Measurements from ENCODE around the gene INSYN2A. TPM values are rescaled to one million over a fixed set of nuclear protein-coding genes. Genes with fewer than 3 reads are reported as not detected.

INSYN2A gene
- total and polyA plus RNA-seq, 4 donors = 0.54 TPM; not detected in 3

GRCh38 chr10:127151541-127151940 is 44.9 kb downstream of the INSYN2A start:
- WGBS = 96% methylated on average over 10 of the region's 10 CpGs
- Histone ChIP-seq H3K27ac (ENCODE audit: low read depth in 1 of 2, low read length in 2 of 2) (no peak overlapping the region), H3K27me3 (ENCODE audit: control insufficient read depth in 4 of 4, insufficient read depth in 4 of 4, low read length in 3 of 4) (no peaks in the 10 kb centered on the region), H3K4me3 (ENCODE audit: low read depth in 1 of 3, low read length in 3 of 3) (no peak overlapping the region), H3K36me3 (ENCODE audit: control insufficient read depth in 4 of 4, insufficient read depth in 3 of 4, low read depth in 1 of 4, low read length in 3 of 4) (no peaks in the 10 kb centered on the region), H3K9ac (ENCODE audit: low read depth in 1 of 2, low read length in 2 of 2) (no peak overlapping the region), H3K4me1 (ENCODE audit: control insufficient read depth in 4 of 4, insufficient read depth in 4 of 4, low read length in 3 of 4) (peaks cover 0 to 15% (median 14%) of the 10 kb centered on the region in 4 donors), H3K9me3 (ENCODE audit: control insufficient read depth in 4 of 4, low read length in 3 of 4) (no peaks in the 10 kb centered on the region)
- DNase-seq (ENCODE audit: low spot score) = no peak
- TF ChIP-seq, protein P1, sequence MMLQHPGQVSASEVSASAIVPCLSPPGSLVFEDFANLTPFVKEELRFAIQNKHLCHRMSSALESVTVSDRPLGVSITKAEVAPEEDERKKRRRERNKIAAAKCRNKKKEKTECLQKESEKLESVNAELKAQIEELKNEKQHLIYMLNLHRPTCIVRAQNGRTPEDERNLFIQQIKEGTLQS (IDR thresholded peaks at IDR 0.05) = no peak
- TF ChIP-seq YY1 (IDR thresholded peaks at IDR 0.05) (no peak), HNF4G (IDR thresholded peaks at IDR 0.05) (no peak), FOXA2 (IDR thresholded peaks at IDR 0.05) (no peak)

- no peaks in the 10 kb centered on the region for H3K36me3 ChIP-seq (ENCODE audit: control insufficient read depth in 4 of 4, insufficient read depth in 3 of 4, low read depth in 1 of 4, low read length in 3 of 4)
- H3K4me1 ChIP-seq (ENCODE audit: control insufficient read depth in 4 of 4, insufficient read depth in 4 of 4, low read length in 3 of 4) = peaks cover 0 to 15% (median 14%) of the 10 kb centered on the region in 4 donors
- no peaks in the 10 kb centered on the region for H3K9me3 ChIP-seq (ENCODE audit: control insufficient read depth in 4 of 4, low read length in 3 of 4)
- no peak overlapping the region for H3K27ac ChIP-seq (ENCODE audit: low read depth in 1 of 2, low read length in 2 of 2)
- H3K27me3 ChIP-seq (ENCODE audit: control insufficient read depth in 4 of 4, insufficient read depth in 4 of 4, low read length in 3 of 4) = no peaks in the 10 kb centered on the region
- no peak overlapping the region for H3K4me3 ChIP-seq (ENCODE audit: low read depth in 1 of 3, low read length in 3 of 3)
- TF ChIP-seq EGR1 (IDR thresholded peaks at IDR 0.05; ENCODE audit: low read depth in 2 of 2) (no peak), ZBTB33 (IDR thresholded peaks at IDR 0.05) (no peak), RXRA (IDR thresholded peaks at IDR 0.05) (no peak), SP1 (IDR thresholded peaks at IDR 0.05) (no peak), JUND (IDR thresholded peaks at IDR 0.05) (no peak), HNF4A (conservative IDR thresholded peaks at IDR 0.05) (no peak), FOXA1 (IDR thresholded peaks at IDR 0.05) (no peak), YY1 (IDR thresholded peaks at IDR 0.05) (no peak), FOXA2 (IDR thresholded peaks at IDR 0.05) (no peak), GABPA (IDR thresholded peaks at IDR 0.05 in 1 of 2, conservative IDR thresholded peaks at IDR 0.05 in 1 of 2) (no peak)
- TF ChIP-seq, protein P2, sequence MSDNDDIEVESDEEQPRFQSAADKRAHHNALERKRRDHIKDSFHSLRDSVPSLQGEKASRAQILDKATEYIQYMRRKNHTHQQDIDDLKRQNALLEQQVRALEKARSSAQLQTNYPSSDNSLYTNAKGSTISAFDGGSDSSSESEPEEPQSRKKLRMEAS (IDR thresholded peaks at IDR 0.05) = no peak
- TF ChIP-seq, protein P1 (IDR thresholded peaks at IDR 0.05) = no peak
- DNase-seq (ENCODE audit: low spot score) = no peak
- H3K9ac ChIP-seq (ENCODE audit: low read depth in 1 of 2, low read length in 2 of 2) = no peak overlapping the region
- 96% methylated on average over 5 of the region's 5 CpGs for WGBS
Observed at GRCh38 chr10:127150136-127150535, 46.3 kb downstream of the INSYN2A start.

DNA sequence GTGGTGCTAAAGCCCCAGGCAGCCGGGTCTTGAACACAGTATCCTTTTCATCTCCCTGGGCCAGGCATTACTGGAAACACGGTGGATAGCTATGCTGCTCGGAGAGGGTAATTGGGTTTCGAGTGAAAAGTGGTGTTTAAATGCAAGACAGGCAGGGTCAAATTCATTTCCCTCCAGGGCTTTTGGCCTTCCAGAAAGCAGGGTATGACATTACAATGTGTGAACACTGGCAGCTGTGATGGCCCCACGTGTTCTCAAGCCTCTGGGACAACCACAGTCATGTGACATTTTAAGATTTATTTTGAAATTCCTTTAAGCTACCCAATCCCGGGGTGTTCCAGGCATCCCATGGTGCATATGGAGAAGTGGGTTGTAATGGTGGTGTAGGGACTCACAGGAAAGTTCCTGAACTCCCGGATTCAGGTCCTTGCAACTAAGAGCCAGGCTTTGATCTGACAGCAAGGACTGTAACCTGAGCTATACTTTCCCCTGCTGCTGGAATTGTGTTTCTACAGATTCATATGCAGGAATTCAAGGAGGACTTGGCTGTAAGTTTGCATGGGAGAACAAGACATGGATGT is 46.8 kb downstream of the INSYN2A start:
- Histone ChIP-seq H3K9ac (ENCODE audit: low read depth in 1 of 2, low read length in 2 of 2) (no peak overlapping the region), H3K9me3 (ENCODE audit: control insufficient read depth in 4 of 4, low read length in 3 of 4) (no peaks in the 10 kb centered on the region), H3K36me3 (ENCODE audit: control insufficient read depth in 4 of 4, insufficient read depth in 3 of 4, low read depth in 1 of 4, low read length in 3 of 4) (no peaks in the 10 kb centered on the region), H3K4me1 (ENCODE audit: control insufficient read depth in 4 of 4, insufficient read depth in 4 of 4, low read length in 3 of 4) (peaks cover 0 to 15% (median 14%) of the 10 kb centered on the region in 4 donors), H3K27me3 (ENCODE audit: control insufficient read depth in 4 of 4, insufficient read depth in 4 of 4, low read length in 3 of 4) (no peaks in the 10 kb centered on the region), H3K4me3 (ENCODE audit: low read depth in 1 of 3, low read length in 3 of 3) (no peak overlapping the region), H3K27ac (ENCODE audit: low read depth in 1 of 2, low read length in 2 of 2) (no peak overlapping the region)
- no peak for DNase-seq (ENCODE audit: low spot score)
- WGBS = 92% methylated on average over 7 of the region's 7 CpGs
- TF ChIP-seq EGR1 (IDR thresholded peaks at IDR 0.05; ENCODE audit: low read depth in 2 of 2) (no peak), TAF1 (conservative IDR thresholded peaks at IDR 0.05) (no peak), YY1 (IDR thresholded peaks at IDR 0.05) (no peak), HNF4G (IDR thresholded peaks at IDR 0.05) (no peak), RXRA (IDR thresholded peaks at IDR 0.05) (no peak), ZBTB33 (IDR thresholded peaks at IDR 0.05) (no peak), JUND (IDR thresholded peaks at IDR 0.05) (no peak), NR2F2 (IDR thresholded peaks at IDR 0.05) (no peak), RAD21 (IDR thresholded peaks at IDR 0.05) (no peak), SP1 (IDR thresholded peaks at IDR 0.05) (no peak), FOXA1 (IDR thresholded peaks at IDR 0.05) (no peak), FOXA2 (IDR thresholded peaks at IDR 0.05) (no peak)
- TF ChIP-seq, protein P1 (IDR thresholded peaks at IDR 0.05) = no peak
- TF ChIP-seq, protein P3, sequence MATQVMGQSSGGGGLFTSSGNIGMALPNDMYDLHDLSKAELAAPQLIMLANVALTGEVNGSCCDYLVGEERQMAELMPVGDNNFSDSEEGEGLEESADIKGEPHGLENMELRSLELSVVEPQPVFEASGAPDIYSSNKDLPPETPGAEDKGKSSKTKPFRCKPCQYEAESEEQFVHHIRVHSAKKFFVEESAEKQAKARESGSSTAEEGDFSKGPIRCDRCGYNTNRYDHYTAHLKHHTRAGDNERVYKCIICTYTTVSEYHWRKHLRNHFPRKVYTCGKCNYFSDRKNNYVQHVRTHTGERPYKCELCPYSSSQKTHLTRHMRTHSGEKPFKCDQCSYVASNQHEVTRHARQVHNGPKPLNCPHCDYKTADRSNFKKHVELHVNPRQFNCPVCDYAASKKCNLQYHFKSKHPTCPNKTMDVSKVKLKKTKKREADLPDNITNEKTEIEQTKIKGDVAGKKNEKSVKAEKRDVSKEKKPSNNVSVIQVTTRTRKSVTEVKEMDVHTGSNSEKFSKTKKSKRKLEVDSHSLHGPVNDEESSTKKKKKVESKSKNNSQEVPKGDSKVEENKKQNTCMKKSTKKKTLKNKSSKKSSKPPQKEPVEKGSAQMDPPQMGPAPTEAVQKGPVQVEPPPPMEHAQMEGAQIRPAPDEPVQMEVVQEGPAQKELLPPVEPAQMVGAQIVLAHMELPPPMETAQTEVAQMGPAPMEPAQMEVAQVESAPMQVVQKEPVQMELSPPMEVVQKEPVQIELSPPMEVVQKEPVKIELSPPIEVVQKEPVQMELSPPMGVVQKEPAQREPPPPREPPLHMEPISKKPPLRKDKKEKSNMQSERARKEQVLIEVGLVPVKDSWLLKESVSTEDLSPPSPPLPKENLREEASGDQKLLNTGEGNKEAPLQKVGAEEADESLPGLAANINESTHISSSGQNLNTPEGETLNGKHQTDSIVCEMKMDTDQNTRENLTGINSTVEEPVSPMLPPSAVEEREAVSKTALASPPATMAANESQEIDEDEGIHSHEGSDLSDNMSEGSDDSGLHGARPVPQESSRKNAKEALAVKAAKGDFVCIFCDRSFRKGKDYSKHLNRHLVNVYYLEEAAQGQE (IDR thresholded peaks at IDR 0.05) = no peak
- TF ChIP-seq, protein P2 (IDR thresholded peaks at IDR 0.05) = no peak
